WTC11 (cell line): ENCODE measurements around the gene RETSAT. TPM values are rescaled to one million over a fixed set of nuclear protein-coding genes. Genes with fewer than 3 reads are reported as not detected.
A peak's percentile ranks its signal among the peaks of the same experiment; 100 is the strongest.

Experiments
- ATAC-seq: fragments of 200-7000 bp; cut with Tn5 transposase; 2 replicates; pipeline ENCODE4 v1.10.0; 2021; ENCODE audit warnings: mild to moderate bottlenecking, moderate library complexity
- CTCF ChIA-PET: fragments of 300-600 bp; sonication (Branson Sonifier 250); formaldehyde crosslinking; loops from one replicate; lab custom pipeline; 2021; ENCODE audit warnings: antibody characterized with exemption; lab: Charles Lee
- POLR2A ChIA-PET: fragments of 350-600 bp; sonication (Branson Sonifier 250); formaldehyde crosslinking; loops from one replicate; lab custom pipeline; 2021; ENCODE audit warnings: antibody characterized with exemption; lab: Charles Lee
- DNase-seq: peaks from one replicate; pipeline ENCODE4 v3.0.0; 2021; ENCODE audit warnings: low spot score
- H3K27ac Mint-ChIP-seq: 2 replicates; pipeline ENCODE4 v1.8.0; 2021; ENCODE audit warnings: mixed read lengths
- H3K27me3 Mint-ChIP-seq: 2 replicates; pipeline ENCODE4 v1.8.0; 2021; ENCODE audit warnings: low read depth, mild to moderate bottlenecking, moderate library complexity, mixed read lengths
- H3K36me3 Mint-ChIP-seq: 2 replicates; pipeline ENCODE4 v1.8.0; 2021; ENCODE audit warnings: mixed read lengths
- H3K4me1 Mint-ChIP-seq: 2 replicates; pipeline ENCODE4 v1.8.0; 2022; ENCODE audit warnings: mixed read lengths
- H3K4me3 Mint-ChIP-seq: 2 replicates; pipeline ENCODE4 v1.8.0; 2021; ENCODE audit warnings: mild to moderate bottlenecking, moderate library complexity, mixed read lengths
- H3K9me3 Mint-ChIP-seq: 2 replicates; pipeline ENCODE4 v1.8.0; 2021; ENCODE audit warnings: mixed read lengths
- CREB1 ChIP-seq: sonication (generic); formaldehyde crosslinking; IDR thresholded peaks from 2 replicates; pipeline ENCODE4 v1.8.0; 2023; ENCODE audit warnings: mild to moderate bottlenecking, missing genetic modification reagents
- FOXP1 ChIP-seq: sonication (generic); formaldehyde crosslinking; IDR thresholded peaks from 2 replicates; pipeline ENCODE4 v1.8.0; 2022; ENCODE audit warnings: missing genetic modification reagents, mild to moderate bottlenecking, moderate library complexity, borderline replicate concordance
- GTF2I ChIP-seq: fragments of 250-450 bp; sonication (Bioruptor Pico); conservative IDR thresholded peaks from 2 replicates; pipeline ENCODE4 v1.4.0; 2021; ENCODE audit warnings: mild to moderate bottlenecking
- KAT7 ChIP-seq: sonication (generic); formaldehyde crosslinking; IDR thresholded peaks from 2 replicates; pipeline ENCODE4 v1.8.1; 2023; ENCODE audit warnings: missing genetic modification reagents, mild to moderate bottlenecking, borderline replicate concordance
- MXD4 ChIP-seq: fragments of 250-450 bp; sonication (Bioruptor Pico); IDR thresholded peaks from 2 replicates; pipeline ENCODE4 v1.8.0; 2021; ENCODE audit warnings: mild to moderate bottlenecking, moderate library complexity, borderline replicate concordance
- NFE2L1 ChIP-seq: sonication (generic); formaldehyde crosslinking; IDR thresholded peaks from 2 replicates; pipeline ENCODE4 v1.8.1; 2023; ENCODE audit warnings: missing genetic modification reagents
- TEAD1 ChIP-seq: sonication (generic); formaldehyde crosslinking; IDR thresholded peaks from 2 replicates; pipeline ENCODE4 v1.8.0; 2022; ENCODE audit warnings: mild to moderate bottlenecking, missing genetic modification reagents
- TP53 ChIP-seq: sonication (generic); formaldehyde crosslinking; IDR thresholded peaks from 2 replicates; pipeline ENCODE4 v1.8.1; 2023; ENCODE audit warnings: mild to moderate bottlenecking, missing genetic modification reagents
- ZNF121 ChIP-seq: sonication (generic); formaldehyde crosslinking; IDR thresholded peaks from 2 replicates; pipeline ENCODE4 v1.8.0; 2023; ENCODE audit warnings: missing genetic modification reagents
- ZNF138 ChIP-seq: sonication (generic); formaldehyde crosslinking; conservative IDR thresholded peaks from 2 replicates; pipeline ENCODE4 v1.8.1; 2022; ENCODE audit warnings: mild to moderate bottlenecking, moderate library complexity, missing genetic modification reagents
- ZNF219 ChIP-seq: sonication (generic); formaldehyde crosslinking; IDR thresholded peaks from 2 replicates; pipeline ENCODE4 v1.8.0; 2023; ENCODE audit warnings: missing genetic modification reagents, mild to moderate bottlenecking, borderline replicate concordance
- total RNA-seq: library from RNA; stranded (reverse); gene quantifications from 3 replicates; pipeline ENCODE4 v1.2.3, GENCODE V29; 2021
- TF ChIP-seq, protein P1 (sequence below): sonication (generic); formaldehyde crosslinking; IDR thresholded peaks from 2 replicates; pipeline ENCODE4 v1.8.0; 2022; ENCODE audit warnings: mild to moderate bottlenecking, missing genetic modification reagents
- TF ChIP-seq, protein P2 (sequence below): fragments of 250-450 bp; sonication (Bioruptor Pico); IDR thresholded peaks from 2 replicates; pipeline ENCODE4 v2.1.2; 2022; ENCODE audit warnings: mild to moderate bottlenecking, moderate library complexity
- TF ChIP-seq, protein P3 (sequence below): sonication (generic); formaldehyde crosslinking; IDR thresholded peaks from 2 replicates; pipeline ENCODE4 v1.8.1; 2022; ENCODE audit warnings: mild to moderate bottlenecking, moderate library complexity, missing genetic modification reagents
- TF ChIP-seq, protein P4 (sequence below): fragments of 200-600 bp; IDR thresholded peaks from 2 replicates; pipeline ENCODE4 v1.8.0; 2022; ENCODE audit warnings: antibody characterized with exemption
- TF ChIP-seq, protein P5 (sequence below): sonication (generic); formaldehyde crosslinking; IDR thresholded peaks from 2 replicates; pipeline ENCODE4 v1.8.1; 2023; ENCODE audit warnings: mild to moderate bottlenecking, missing genetic modification reagents
- TF ChIP-seq, protein P6 (sequence below): fragments of 250-450 bp; sonication (Bioruptor Pico); IDR thresholded peaks from 2 replicates; pipeline ENCODE4 v1.9.0; 2021; ENCODE audit warnings: mild to moderate bottlenecking

RETSAT gene
- total RNA-seq, 1 experiment from 2014 or later = 24.4 TPM

DNA sequence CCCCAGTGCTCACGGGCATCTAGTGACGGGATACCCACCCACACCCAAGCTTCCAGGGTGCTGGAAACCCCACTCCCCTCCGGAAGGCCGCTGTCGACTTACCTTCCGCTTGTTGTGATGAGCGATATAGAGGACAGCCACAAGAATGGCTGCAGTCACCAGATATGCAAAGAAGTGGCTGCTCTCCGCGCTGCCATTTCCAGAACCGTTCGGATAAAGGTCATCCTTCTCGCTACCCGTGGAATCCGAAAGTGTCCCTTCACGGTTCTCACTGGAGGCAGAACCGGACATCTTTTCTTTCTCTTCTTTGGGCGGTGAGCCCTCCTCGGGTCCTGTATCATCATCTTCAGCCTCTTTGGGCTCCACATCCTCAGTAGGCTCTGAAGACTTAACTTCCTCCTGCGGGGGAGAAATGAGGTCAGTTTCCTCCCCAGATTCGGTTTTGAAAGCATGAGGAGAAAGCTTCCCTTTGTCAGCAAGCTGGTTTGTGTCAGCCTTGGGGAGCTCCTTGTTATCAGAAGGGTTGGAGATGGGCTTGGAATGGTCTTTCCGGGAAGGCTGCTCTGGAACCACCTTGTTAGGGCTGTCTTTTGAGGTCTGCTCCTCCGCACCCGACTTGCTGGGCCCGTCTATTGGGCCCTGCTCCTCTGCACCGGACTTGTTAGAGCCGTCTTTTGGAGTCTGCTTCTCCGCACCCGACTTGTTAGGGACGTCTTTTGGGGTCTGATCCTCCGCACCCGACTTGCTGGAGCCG, 27.7 kb downstream of the RETSAT start:
- Mint-ChIP-seq H3K36me3 (peaks cover 41% of the 10 kb centered on the region), H3K4me1 (peaks cover 40% of the 10 kb centered on the region), H3K4me3 (peak overlapping the region; percentile 97), H3K27me3 (no peaks in the 10 kb centered on the region), H3K9me3 (peaks cover 4% of the 10 kb centered on the region; the same call in 1 of the 2 replicates), H3K27ac (no peak overlapping the region)
- TF ChIP-seq ZNF138 (CRISPR knock-in tag) (no peak), MXD4 (no peak), KAT7 (no peak), NFE2L1 (CRISPR knock-in tag) (no peak)
- TF ChIP-seq, protein P1, sequence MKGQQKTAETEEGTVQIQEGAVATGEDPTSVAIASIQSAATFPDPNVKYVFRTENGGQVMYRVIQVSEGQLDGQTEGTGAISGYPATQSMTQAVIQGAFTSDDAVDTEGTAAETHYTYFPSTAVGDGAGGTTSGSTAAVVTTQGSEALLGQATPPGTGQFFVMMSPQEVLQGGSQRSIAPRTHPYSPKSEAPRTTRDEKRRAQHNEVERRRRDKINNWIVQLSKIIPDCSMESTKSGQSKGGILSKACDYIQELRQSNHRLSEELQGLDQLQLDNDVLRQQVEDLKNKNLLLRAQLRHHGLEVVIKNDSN (CRISPR knock-in tag) = no peak
- DNase-seq (no peak), ATAC-seq (no peak)
- ChIA-PET CTCF (interaction anchor here (1.0 to 3.3 kb wide), 3 partner anchors 27 to 260 kb away, joined by 5 to 15 read pairs (median 10); no protein-coding TSS in a partner anchor), POLR2A (interaction anchor here (2.0 kb wide), 1 partner anchor 28 kb away, joined by 11 read pairs; the partner anchor contains the start of genes ELMOD3 and RETSAT)

DNA sequence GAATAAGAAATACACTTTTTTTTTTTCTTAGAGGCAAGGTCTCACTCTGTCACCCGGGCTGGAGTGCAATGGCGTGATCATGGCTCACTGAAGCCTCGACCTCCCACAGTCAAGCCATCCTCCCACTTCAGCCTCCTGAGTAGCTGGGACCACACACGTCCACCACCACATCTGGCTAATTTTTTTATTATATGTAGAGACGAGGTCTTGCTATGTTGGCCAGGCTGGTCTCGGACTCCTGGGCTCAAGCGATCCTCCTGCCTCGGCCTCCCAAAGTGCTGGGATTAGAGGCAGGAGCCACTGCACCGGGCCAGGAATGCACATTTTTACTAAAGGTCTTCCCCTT, 28.9 kb downstream of the RETSAT start:
- Mint-ChIP-seq H3K27me3 (no peaks in the 10 kb centered on the region), H3K36me3 (peaks cover 52% of the 10 kb centered on the region), H3K27ac (no peak overlapping the region), H3K9me3 (no peaks in the 10 kb centered on the region), H3K4me1 (peaks cover 31% of the 10 kb centered on the region), H3K4me3 (peak overlapping the region; percentile 97)
- POLR2A ChIA-PET = no interaction called here
- ATAC-seq = no peak
- no peak for TF ChIP-seq ZNF138 (CRISPR knock-in tag)
- no peak for TF ChIP-seq FOXP1
- TF ChIP-seq TP53 (CRISPR knock-in tag) = no peak
- peak; percentile 81 for TF ChIP-seq GTF2I (CRISPR knock-in tag)
- TF ChIP-seq ZNF121 (CRISPR knock-in tag) = 0 out of 2 replicates have a peak, but pooled peaks have one; percentile 50
- TF ChIP-seq, protein P2, sequence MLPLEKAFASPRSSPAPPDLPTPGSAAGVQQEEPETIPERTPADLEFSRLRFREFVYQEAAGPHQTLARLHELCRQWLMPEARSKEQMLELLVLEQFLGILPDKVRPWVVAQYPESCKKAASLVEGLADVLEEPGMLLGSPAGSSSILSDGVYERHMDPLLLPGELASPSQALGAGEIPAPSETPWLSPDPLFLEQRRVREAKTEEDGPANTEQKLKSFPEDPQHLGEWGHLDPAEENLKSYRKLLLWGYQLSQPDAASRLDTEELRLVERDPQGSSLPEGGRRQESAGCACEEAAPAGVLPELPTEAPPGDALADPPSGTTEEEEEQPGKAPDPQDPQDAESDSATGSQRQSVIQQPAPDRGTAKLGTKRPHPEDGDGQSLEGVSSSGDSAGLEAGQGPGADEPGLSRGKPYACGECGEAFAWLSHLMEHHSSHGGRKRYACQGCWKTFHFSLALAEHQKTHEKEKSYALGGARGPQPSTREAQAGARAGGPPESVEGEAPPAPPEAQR (CRISPR knock-in tag) = no peak
- TF ChIP-seq KAT7 = no peak
- TF ChIP-seq, protein P3, sequence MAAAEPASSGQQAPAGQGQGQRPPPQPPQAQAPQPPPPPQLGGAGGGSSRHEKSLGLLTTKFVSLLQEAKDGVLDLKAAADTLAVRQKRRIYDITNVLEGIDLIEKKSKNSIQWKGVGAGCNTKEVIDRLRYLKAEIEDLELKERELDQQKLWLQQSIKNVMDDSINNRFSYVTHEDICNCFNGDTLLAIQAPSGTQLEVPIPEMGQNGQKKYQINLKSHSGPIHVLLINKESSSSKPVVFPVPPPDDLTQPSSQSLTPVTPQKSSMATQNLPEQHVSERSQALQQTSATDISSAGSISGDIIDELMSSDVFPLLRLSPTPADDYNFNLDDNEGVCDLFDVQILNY (CRISPR knock-in tag) = no peak
- TF ChIP-seq, protein P4, sequence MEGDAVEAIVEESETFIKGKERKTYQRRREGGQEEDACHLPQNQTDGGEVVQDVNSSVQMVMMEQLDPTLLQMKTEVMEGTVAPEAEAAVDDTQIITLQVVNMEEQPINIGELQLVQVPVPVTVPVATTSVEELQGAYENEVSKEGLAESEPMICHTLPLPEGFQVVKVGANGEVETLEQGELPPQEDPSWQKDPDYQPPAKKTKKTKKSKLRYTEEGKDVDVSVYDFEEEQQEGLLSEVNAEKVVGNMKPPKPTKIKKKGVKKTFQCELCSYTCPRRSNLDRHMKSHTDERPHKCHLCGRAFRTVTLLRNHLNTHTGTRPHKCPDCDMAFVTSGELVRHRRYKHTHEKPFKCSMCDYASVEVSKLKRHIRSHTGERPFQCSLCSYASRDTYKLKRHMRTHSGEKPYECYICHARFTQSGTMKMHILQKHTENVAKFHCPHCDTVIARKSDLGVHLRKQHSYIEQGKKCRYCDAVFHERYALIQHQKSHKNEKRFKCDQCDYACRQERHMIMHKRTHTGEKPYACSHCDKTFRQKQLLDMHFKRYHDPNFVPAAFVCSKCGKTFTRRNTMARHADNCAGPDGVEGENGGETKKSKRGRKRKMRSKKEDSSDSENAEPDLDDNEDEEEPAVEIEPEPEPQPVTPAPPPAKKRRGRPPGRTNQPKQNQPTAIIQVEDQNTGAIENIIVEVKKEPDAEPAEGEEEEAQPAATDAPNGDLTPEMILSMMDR = no peak
- no peak for TF ChIP-seq ZNF219 (CRISPR knock-in tag)
- TF ChIP-seq, protein P5, sequence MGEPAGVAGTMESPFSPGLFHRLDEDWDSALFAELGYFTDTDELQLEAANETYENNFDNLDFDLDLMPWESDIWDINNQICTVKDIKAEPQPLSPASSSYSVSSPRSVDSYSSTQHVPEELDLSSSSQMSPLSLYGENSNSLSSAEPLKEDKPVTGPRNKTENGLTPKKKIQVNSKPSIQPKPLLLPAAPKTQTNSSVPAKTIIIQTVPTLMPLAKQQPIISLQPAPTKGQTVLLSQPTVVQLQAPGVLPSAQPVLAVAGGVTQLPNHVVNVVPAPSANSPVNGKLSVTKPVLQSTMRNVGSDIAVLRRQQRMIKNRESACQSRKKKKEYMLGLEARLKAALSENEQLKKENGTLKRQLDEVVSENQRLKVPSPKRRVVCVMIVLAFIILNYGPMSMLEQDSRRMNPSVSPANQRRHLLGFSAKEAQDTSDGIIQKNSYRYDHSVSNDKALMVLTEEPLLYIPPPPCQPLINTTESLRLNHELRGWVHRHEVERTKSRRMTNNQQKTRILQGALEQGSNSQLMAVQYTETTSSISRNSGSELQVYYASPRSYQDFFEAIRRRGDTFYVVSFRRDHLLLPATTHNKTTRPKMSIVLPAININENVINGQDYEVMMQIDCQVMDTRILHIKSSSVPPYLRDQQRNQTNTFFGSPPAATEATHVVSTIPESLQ (CRISPR knock-in tag) = no peak
- no peak for TF ChIP-seq NFE2L1 (CRISPR knock-in tag)
- no peak for TF ChIP-seq MXD4
- TF ChIP-seq, protein P6, sequence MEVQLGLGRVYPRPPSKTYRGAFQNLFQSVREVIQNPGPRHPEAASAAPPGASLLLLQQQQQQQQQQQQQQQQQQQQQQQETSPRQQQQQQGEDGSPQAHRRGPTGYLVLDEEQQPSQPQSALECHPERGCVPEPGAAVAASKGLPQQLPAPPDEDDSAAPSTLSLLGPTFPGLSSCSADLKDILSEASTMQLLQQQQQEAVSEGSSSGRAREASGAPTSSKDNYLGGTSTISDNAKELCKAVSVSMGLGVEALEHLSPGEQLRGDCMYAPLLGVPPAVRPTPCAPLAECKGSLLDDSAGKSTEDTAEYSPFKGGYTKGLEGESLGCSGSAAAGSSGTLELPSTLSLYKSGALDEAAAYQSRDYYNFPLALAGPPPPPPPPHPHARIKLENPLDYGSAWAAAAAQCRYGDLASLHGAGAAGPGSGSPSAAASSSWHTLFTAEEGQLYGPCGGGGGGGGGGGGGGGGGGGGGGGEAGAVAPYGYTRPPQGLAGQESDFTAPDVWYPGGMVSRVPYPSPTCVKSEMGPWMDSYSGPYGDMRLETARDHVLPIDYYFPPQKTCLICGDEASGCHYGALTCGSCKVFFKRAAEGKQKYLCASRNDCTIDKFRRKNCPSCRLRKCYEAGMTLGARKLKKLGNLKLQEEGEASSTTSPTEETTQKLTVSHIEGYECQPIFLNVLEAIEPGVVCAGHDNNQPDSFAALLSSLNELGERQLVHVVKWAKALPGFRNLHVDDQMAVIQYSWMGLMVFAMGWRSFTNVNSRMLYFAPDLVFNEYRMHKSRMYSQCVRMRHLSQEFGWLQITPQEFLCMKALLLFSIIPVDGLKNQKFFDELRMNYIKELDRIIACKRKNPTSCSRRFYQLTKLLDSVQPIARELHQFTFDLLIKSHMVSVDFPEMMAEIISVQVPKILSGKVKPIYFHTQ (CRISPR knock-in tag) = no peak
- TF ChIP-seq CREB1 (CRISPR knock-in tag) = no peak
- TF ChIP-seq TEAD1 (CRISPR knock-in tag) = no peak
- DNase-seq = no peak
- CTCF ChIA-PET = no interaction called here
